ENCODE measurements around the gene UNC13B. TPM values are rescaled to one million over a fixed set of nuclear protein-coding genes. Genes with fewer than 3 reads are reported as not detected.

Gene UNC13B
- total and polyA plus RNA-seq, 2 of the 13 experiments (the other 11 are each of a cell fraction or from before 2014, with no cell fraction given), result 14.0 to 18.3 TPM

DNA sequence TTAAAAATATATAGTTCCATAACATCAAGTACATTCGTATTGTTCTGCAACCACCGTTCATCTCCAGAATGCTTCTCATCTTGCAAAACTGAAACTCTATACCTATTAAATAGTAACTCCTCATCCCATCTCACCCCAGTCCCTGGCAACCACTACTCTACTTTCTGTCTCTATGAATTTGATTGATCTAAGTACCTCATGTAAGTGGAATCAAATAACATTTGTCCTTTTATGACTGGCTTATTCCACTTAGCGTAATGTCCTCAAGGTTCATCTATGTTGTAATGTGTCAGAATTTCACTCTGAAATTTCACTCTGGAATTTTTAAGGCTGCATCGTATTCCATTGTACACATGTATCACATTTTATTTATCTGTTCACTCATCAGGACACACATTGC is 196.0 kb downstream of the UNC13B start:
- FAIRE-seq, result no peak
- 96% methylated on average over 4 of the region's 4 CpGs for WGBS (ENCODE audit: low lambda C conversion rate)
- H3K4me2 ChIP-seq (ENCODE audit: low read depth, low read length), result no peak overlapping the region
- intact Hi-C loops (cut with micrococcal nuclease; ENCODE audit: unreplicated experiment) (no loop called here), in situ Hi-C loops (cut with HindIII; ENCODE audit: extremely low pct_ligation_motif_present, low pct_unique_long_range_greater_than_20kb) (no loop called here)
- DNase-seq (ENCODE audit: low spot score), result no peak
- H4K20me1 ChIP-seq (ENCODE audit: insufficient read depth, low read length), result no peaks in the 10 kb centered on the region
- H3K9ac ChIP-seq (ENCODE audit: insufficient read depth, low read depth, low read length), result no peak overlapping the region
- BruUV-seq (replicated peaks), result no TSS peak
- no peaks in the 10 kb centered on the region for H3K4me1 ChIP-seq (ENCODE audit: insufficient read depth, low read length)
- no peaks in the 10 kb centered on the region for H3K27me3 ChIP-seq (ENCODE audit: control insufficient read depth in 1 of 2, insufficient read depth in 2 of 2, low read length in 2 of 2)
- ChIA-PET POLR2A (no interaction called here), CTCF (ENCODE audit: low intra/inter-chr PET ratio, low total read pairs) (no interaction called here)
- H3K9me3 ChIP-seq (ENCODE audit: low read length), result no peaks in the 10 kb centered on the region
- H2AFZ ChIP-seq (ENCODE audit: low read length), result no peak overlapping the region
- no peak overlapping the region for H3K27ac ChIP-seq (ENCODE audit: extremely low read length, insufficient read depth, low read length)
- no peaks in the 10 kb centered on the region for H3K36me3 ChIP-seq (replicated peaks in 1 of 2; ENCODE audit: control insufficient read depth in 1 of 2, insufficient read depth in 2 of 2, low read length in 2 of 2)
- H3K79me2 ChIP-seq (ENCODE audit: insufficient read depth, low read length), result no peaks in the 10 kb centered on the region
- no peak for ATAC-seq
- TF ChIP-seq ZNF629 (CRISPR knock-in tag; conservative IDR thresholded peaks at IDR 0.05), result no peak
- TF ChIP-seq NFRKB (IDR thresholded peaks at IDR 0.05), result no peak
- TF ChIP-seq SOX5 (CRISPR knock-in tag; IDR thresholded peaks at IDR 0.05; ENCODE audit: borderline replicate concordance), result no peak
- no peak for TF ChIP-seq ZNF552 (CRISPR knock-in tag; IDR thresholded peaks at IDR 0.05; ENCODE audit: borderline replicate concordance)
- no peak for TF ChIP-seq U2AF1 (optimal IDR thresholded peaks at IDR 0.05; ENCODE audit: low read depth, low read length)
- TF ChIP-seq BRD4 (CRISPR knock-in tag; IDR thresholded peaks at IDR 0.05), result no peak
- TF ChIP-seq, protein P1, sequence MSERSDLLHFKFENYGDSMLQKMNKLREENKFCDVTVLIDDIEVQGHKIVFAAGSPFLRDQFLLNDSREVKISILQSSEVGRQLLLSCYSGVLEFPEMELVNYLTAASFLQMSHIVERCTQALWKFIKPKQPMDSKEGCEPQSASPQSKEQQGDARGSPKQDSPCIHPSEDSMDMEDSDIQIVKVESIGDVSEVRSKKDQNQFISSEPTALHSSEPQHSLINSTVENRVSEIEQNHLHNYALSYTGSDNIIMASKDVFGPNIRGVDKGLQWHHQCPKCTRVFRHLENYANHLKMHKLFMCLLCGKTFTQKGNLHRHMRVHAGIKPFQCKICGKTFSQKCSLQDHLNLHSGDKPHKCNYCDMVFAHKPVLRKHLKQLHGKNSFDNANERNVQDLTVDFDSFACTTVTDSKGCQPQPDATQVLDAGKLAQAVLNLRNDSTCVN (CRISPR knock-in tag; IDR thresholded peaks at IDR 0.05; ENCODE audit: borderline replicate concordance), result no peak
- TF ChIP-seq, protein P2, sequence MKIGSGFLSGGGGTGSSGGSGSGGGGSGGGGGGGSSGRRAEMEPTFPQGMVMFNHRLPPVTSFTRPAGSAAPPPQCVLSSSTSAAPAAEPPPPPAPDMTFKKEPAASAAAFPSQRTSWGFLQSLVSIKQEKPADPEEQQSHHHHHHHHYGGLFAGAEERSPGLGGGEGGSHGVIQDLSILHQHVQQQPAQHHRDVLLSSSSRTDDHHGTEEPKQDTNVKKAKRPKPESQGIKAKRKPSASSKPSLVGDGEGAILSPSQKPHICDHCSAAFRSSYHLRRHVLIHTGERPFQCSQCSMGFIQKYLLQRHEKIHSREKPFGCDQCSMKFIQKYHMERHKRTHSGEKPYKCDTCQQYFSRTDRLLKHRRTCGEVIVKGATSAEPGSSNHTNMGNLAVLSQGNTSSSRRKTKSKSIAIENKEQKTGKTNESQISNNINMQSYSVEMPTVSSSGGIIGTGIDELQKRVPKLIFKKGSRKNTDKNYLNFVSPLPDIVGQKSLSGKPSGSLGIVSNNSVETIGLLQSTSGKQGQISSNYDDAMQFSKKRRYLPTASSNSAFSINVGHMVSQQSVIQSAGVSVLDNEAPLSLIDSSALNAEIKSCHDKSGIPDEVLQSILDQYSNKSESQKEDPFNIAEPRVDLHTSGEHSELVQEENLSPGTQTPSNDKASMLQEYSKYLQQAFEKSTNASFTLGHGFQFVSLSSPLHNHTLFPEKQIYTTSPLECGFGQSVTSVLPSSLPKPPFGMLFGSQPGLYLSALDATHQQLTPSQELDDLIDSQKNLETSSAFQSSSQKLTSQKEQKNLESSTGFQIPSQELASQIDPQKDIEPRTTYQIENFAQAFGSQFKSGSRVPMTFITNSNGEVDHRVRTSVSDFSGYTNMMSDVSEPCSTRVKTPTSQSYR (CRISPR knock-in tag; IDR thresholded peaks at IDR 0.05; ENCODE audit: borderline replicate concordance), result no peak
- TF ChIP-seq ZNF382 (CRISPR knock-in tag; IDR thresholded peaks at IDR 0.05; ENCODE audit: borderline replicate concordance), result no peak
- H3K4me3 ChIP-seq (replicated peaks in 1 of 3; ENCODE audit: insufficient read depth in 1 of 3, low read depth in 2 of 3, low read length in 3 of 3), result no peak overlapping the region
